SK-N-MC (cell line): ENCODE results near the gene DHRS1.

ENCODE experiments used
- EZH2 ChIP-seq: fragments of 200-600 bp; sonication (generic); IDR thresholded peaks from one replicate; pipeline ENCODE4 v1.6.1; 2017; ENCODE audit warnings: antibody characterized with exemption
- POLR2AphosphoS5 ChIP-seq: IDR thresholded peaks from 2 replicates; pipeline ENCODE4 v1.6.1; 2012; ENCODE audit warnings: mild to moderate bottlenecking, low read depth, low read length, borderline replicate concordance

DNA sequence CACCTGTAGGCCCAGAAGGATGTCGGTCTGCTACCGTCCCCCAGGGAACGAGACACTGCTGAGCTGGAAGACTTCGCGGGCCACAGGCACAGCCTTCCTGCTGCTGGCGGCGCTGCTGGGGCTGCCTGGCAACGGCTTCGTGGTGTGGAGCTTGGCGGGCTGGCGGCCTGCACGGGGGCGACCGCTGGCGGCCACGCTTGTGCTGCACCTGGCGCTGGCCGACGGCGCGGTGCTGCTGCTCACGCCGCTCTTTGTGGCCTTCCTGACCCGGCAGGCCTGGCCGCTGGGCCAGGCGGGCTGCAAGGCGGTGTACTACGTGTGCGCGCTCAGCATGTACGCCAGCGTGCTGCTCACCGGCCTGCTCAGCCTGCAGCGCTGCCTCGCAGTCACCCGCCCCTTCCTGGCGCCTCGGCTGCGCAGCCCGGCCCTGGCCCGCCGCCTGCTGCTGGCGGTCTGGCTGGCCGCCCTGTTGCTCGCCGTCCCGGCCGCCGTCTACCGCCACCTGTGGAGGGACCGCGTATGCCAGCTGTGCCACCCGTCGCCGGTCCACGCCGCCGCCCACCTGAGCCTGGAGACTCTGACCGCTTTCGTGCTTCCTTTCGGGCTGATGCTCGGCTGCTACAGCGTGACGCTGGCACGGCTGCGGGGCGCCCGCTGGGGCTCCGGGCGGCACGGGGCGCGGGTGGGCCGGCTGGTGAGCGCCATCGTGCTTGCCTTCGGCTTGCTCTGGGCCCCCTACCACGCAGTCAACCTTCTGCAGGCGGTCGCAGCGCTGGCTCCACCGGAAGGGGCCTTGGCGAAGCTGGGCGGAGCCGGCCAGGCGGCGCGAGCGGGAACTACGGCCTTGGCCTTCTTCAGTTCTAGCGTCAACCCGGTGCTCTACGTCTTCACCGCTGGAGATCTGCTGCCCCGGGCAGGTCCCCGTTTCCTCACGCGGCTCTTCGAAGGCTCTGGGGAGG lies 11.3 kb upstream of the DHRS1 start, which contains the start of gene LTB4R:
- TF ChIP-seq POLR2AphosphoS5 (no peak), EZH2 (no peak)
